WI38 (cell line): ENCODE measurements around the gene FMO2.
A peak's percentile ranks its signal among the peaks of the same experiment; 100 is the strongest.
"Not testable (repeated sequence)": the region's sequence is repeated elsewhere in the genome, so short reads cannot be mapped to it uniquely, and the experiment has no call there.

Experiments
- H3K4me3 ChIP-seq: 2 replicates; pipeline ENCODE4 v1.5.1; 2011; ENCODE audit warnings: low read depth, mild to moderate bottlenecking, control low read depth, low read length
- CTCF ChIP-seq: IDR thresholded peaks from 2 replicates; pipeline ENCODE4 v1.5.1; 2012; ENCODE audit warnings: low read depth, mild to moderate bottlenecking, control low read depth, low read length

FMO2 gene

GRCh38 chr1:171231326-171231725 lies 46.2 kb downstream of the FMO2 start:
- H3K4me3 ChIP-seq, result no peak overlapping the region
- no peak for TF ChIP-seq CTCF

DNA sequence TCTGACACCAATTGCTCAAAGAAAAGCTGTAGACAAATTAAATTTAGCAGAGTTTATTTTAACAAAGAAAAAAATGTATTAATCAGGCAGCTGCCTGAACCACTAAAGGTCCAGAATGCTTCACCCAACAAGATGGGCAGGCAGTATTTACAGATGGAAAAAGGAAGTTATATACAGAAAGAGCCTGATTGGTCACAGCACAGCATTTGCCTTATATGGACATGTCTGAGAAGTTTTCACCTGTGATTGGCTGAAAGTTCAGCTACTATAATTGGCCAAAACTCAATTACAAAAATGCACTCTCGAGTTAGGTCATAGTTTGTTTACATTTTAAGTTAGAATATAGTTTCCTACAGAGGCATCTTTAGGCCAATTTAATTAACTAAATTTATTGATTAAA lies 48.1 kb downstream of the FMO2 start:
- no peak overlapping the region for H3K4me3 ChIP-seq
- TF ChIP-seq CTCF, result no peak

- not testable (repeated sequence) for H3K4me3 ChIP-seq
Observed at GRCh38 chr1:171236231-171236630, 51.1 kb downstream of the FMO2 start.

GRCh38 chr1:171243878-171244277 lies 58.8 kb downstream of the FMO2 start:
- TF ChIP-seq CTCF, result no peak
- no peak overlapping the region for H3K4me3 ChIP-seq

GRCh38 chr1:171245458-171246064 lies 60.5 kb downstream of the FMO2 start:
- peak; percentile 90 for TF ChIP-seq CTCF

DNA sequence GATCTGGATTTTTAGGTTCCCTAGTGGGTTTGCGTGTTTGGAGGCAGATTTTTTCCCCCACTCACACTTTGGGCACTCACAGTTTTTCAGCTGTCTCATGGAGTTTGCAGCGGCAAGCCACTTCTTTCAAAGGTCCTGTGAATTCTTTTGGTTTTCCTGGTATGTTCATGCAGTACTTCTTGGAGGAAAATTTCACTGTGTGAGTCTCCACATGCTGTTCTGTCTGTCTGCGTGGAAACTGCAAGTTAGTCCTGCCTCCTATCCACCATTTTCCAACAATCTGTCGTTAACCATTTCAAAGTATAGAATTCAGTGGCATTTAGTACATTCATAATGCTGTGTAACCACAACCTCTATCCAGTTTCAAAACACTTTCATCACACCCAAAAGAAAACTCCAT lies 62.4 kb downstream of the FMO2 start:
- TF ChIP-seq CTCF, result no peak
- no peak overlapping the region for H3K4me3 ChIP-seq

More at GRCh38 chr1:171245458-171246064, 60.5 kb downstream of the FMO2 start:
- no peak overlapping the region for H3K4me3 ChIP-seq

DNA sequence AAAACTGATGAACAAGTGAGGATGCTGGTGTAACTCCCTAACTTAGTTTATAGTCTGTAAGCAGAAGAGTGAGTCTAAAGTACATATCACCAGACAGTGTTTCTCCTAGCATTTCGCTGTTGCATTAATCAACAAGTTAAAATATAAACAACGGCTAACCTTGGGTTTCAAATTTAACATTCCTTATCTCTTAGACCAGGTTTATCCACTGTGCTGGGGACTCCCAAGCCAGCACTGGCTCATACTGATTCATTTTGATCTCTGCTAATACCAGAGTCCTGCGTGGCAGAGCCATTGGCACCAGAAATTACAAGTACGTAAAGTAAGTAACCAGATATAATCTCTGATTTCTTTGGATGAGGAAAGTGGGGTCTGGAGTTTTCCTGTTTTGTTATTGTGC lies 63.2 kb downstream of the FMO2 start, which contains the start of gene FMO1:
FMO1 (plus strand) TSS at position 193 of the 400 bp plus-strand sequence. CDS start 9,594 bp downstream, outside the sequence.
- no peak for TF ChIP-seq CTCF
- no peak within 1 kb of the TSS for H3K4me3 ChIP-seq

DNA sequence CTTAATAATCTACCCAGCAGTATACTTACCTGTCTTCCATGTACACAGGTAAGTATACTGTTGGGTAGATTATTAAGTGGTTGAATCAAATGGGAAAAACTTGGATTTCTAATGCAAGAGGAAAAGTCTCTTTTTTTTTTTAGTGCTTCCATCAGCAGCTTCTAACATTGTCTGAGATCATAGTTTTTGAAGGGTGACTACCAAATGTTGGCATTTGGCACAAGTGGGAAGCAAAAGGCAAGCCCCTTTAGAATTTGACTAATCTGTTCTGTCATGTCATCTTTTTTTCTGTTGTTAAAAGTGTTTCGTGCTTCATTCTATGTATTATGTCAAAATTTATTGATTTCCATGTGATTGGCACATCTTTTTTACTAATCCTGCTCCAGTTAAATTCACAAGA lies 63.7 kb downstream of the FMO2 start:
- no peak overlapping the region for H3K4me3 ChIP-seq
- no peak for TF ChIP-seq CTCF
